Measurements from ENCODE around the gene BARHL2. TPM values are rescaled to one million over a fixed set of nuclear protein-coding genes. Genes with fewer than 3 reads are reported as not detected.

The BARHL2 gene
- under 0.01 TPM for total RNA-seq

- FAIRE-seq (no peak), DNase-seq (ENCODE audit: low spot score in 2 of 2) (peak; percentile 15 to 40)
Observed at GRCh38 chr1:90716552-90717355, at the start of gene BARHL2. BARHL2 (minus strand) TSS chr1:90717302; CDS start chr1:90717195, 107 bp downstream.

- FAIRE-seq (no peak), DNase-seq (ENCODE audit: low spot score in 2 of 2) (no peak)
Observed at GRCh38 chr1:90763930-90764329, 46.8 kb upstream of the BARHL2 start.

GRCh38 chr1:90763506-90763905, 46.4 kb upstream of the BARHL2 start:
- DNase-seq (ENCODE audit: low spot score in 2 of 2) (no peak), FAIRE-seq (no peak)

GRCh38 chr1:90761781-90762589, 44.9 kb upstream of the BARHL2 start:
- FAIRE-seq: no peak
- DNase-seq (ENCODE audit: low spot score in 2 of 2): no peak

GRCh38 chr1:90761156-90761555, 44.1 kb upstream of the BARHL2 start:
- DNase-seq (ENCODE audit: low spot score in 2 of 2) (no peak), FAIRE-seq (no peak)

GRCh38 chr1:90753556-90753955, 36.5 kb upstream of the BARHL2 start:
- DNase-seq (ENCODE audit: low spot score in 2 of 2) (no peak), FAIRE-seq (no peak)

GRCh38 chr1:90748668-90749067, 31.6 kb upstream of the BARHL2 start:
- FAIRE-seq: no peak
- no peak for DNase-seq (ENCODE audit: low spot score in 2 of 2)

- no peak for DNase-seq (ENCODE audit: low spot score in 2 of 2)
- no peak for FAIRE-seq
Observed at GRCh38 chr1:90746857-90747256, 29.8 kb upstream of the BARHL2 start.

GRCh38 chr1:90745972-90746371, 28.9 kb upstream of the BARHL2 start:
- FAIRE-seq: no peak
- no peak for DNase-seq (ENCODE audit: low spot score in 2 of 2)

GRCh38 chr1:90732136-90732535, 15.0 kb upstream of the BARHL2 start:
- DNase-seq (ENCODE audit: low spot score in 2 of 2) (no peak), FAIRE-seq (no peak)

GRCh38 chr1:90731382-90732050, 14.4 kb upstream of the BARHL2 start:
- no peak for FAIRE-seq
- DNase-seq (ENCODE audit: low spot score in 2 of 2): peak in 1 of 2 donors; percentile 10

- no peak for FAIRE-seq
- no peak for DNase-seq (ENCODE audit: low spot score in 2 of 2)
Observed at GRCh38 chr1:90730243-90731022, 13.3 kb upstream of the BARHL2 start.

- FAIRE-seq: no peak
- DNase-seq (ENCODE audit: low spot score in 2 of 2): peak; percentile 10 to 46
Observed at GRCh38 chr1:90729504-90730242, 12.6 kb upstream of the BARHL2 start.

- peak; percentile 1 to 28 for DNase-seq (ENCODE audit: low spot score in 2 of 2)
- no peak for FAIRE-seq
Observed at GRCh38 chr1:90728502-90729287, 11.6 kb upstream of the BARHL2 start.

- no peak for FAIRE-seq
- DNase-seq (ENCODE audit: low spot score in 2 of 2): peak in 1 of 2 donors; percentile 17
Observed at GRCh38 chr1:90727917-90728501, 10.9 kb upstream of the BARHL2 start.

- FAIRE-seq (no peak), DNase-seq (ENCODE audit: low spot score in 2 of 2) (peak in 1 of 2 donors; percentile 11)
Observed at GRCh38 chr1:90726986-90727480, 9.9 kb upstream of the BARHL2 start.

GRCh38 chr1:90726425-90726985, 9.4 kb upstream of the BARHL2 start:
- FAIRE-seq (no peak), DNase-seq (ENCODE audit: low spot score in 2 of 2) (peak in 1 of 2 donors; percentile 13)
